ENCODE measurements around the gene SLC27A4.
A peak's percentile ranks its signal among the peaks of the same experiment; 100 is the strongest.

- TF ChIP-seq CTCF (IDR thresholded peaks at IDR 0.05) (no peak), POLR2A (IDR thresholded peaks at IDR 0.05) (peak; percentile 80 to 87)
These were observed 30.7 kb downstream of the SLC27A4 start, which contains the start of gene URM1 for GRCh38 chr9:128370752-128371629.
